ACC112 (cell line): ENCODE data around the gene CLRN1.
"Not testable (repeated sequence)": the region's sequence is repeated elsewhere in the genome, so short reads cannot be mapped to it uniquely, and the experiment has no call there.

Experiments
- H2AFZ ChIP-seq: fragments of 200-600 bp; sonication (generic); one replicate; pipeline ENCODE4 v1.6.0; 2017; ENCODE audit warnings: antibody characterized with exemption, low read length; ENCODE audit not compliant: unreplicated experiment
- H3K27ac ChIP-seq: fragments of 200-600 bp; sonication (generic); 2 replicates; pipeline ENCODE4 v1.5.1; 2014; ENCODE audit warnings: low read depth, mild to moderate bottlenecking, antibody characterized with exemption, low read length, moderate library complexity
- H3K27me3 ChIP-seq: fragments of 200-600 bp; sonication (generic); 2 replicates; pipeline ENCODE4 v1.6.1; 2014; ENCODE audit warnings: mild to moderate bottlenecking, antibody characterized with exemption, low read length, moderate library complexity, mixed read lengths; ENCODE audit not compliant: insufficient read depth
- H3K36me3 ChIP-seq: fragments of 200-600 bp; sonication (generic); 2 replicates; pipeline ENCODE4 v1.6.1; 2016; ENCODE audit warnings: mild to moderate bottlenecking, antibody characterized with exemption, low read length, moderate library complexity, mixed read lengths; ENCODE audit not compliant: insufficient read depth
- H3K4me1 ChIP-seq: fragments of 200-600 bp; sonication (generic); one replicate; pipeline ENCODE4 v1.6.1; 2016; ENCODE audit warnings: low read length, mixed read lengths; ENCODE audit not compliant: insufficient read depth, unreplicated experiment, control insufficient read depth
- H3K4me3 ChIP-seq: fragments of 200-600 bp; sonication (generic); 2 replicates; pipeline ENCODE4 v1.5.1; 2014; ENCODE audit warnings: mild to moderate bottlenecking, low read depth, low read length
- H3K79me2 ChIP-seq: fragments of 200-600 bp; sonication (generic); one replicate; pipeline ENCODE4 v1.6.0; 2016; ENCODE audit warnings: low read length; ENCODE audit not compliant: control insufficient read depth, unreplicated experiment, insufficient read depth

CLRN1 gene

GRCh38 chr3:151003029-151003767, 30.7 kb upstream of the CLRN1 start:
- no peaks in the 10 kb centered on the region for H3K36me3 ChIP-seq
- H3K27ac ChIP-seq, result no peak overlapping the region
- H3K79me2 ChIP-seq, result no peaks in the 10 kb centered on the region
- peaks cover 9% of the 10 kb centered on the region for H3K27me3 ChIP-seq
- no peak overlapping the region for H2AFZ ChIP-seq
- no peak overlapping the region for H3K4me3 ChIP-seq
- peaks cover 8% of the 10 kb centered on the region for H3K4me1 ChIP-seq

DNA sequence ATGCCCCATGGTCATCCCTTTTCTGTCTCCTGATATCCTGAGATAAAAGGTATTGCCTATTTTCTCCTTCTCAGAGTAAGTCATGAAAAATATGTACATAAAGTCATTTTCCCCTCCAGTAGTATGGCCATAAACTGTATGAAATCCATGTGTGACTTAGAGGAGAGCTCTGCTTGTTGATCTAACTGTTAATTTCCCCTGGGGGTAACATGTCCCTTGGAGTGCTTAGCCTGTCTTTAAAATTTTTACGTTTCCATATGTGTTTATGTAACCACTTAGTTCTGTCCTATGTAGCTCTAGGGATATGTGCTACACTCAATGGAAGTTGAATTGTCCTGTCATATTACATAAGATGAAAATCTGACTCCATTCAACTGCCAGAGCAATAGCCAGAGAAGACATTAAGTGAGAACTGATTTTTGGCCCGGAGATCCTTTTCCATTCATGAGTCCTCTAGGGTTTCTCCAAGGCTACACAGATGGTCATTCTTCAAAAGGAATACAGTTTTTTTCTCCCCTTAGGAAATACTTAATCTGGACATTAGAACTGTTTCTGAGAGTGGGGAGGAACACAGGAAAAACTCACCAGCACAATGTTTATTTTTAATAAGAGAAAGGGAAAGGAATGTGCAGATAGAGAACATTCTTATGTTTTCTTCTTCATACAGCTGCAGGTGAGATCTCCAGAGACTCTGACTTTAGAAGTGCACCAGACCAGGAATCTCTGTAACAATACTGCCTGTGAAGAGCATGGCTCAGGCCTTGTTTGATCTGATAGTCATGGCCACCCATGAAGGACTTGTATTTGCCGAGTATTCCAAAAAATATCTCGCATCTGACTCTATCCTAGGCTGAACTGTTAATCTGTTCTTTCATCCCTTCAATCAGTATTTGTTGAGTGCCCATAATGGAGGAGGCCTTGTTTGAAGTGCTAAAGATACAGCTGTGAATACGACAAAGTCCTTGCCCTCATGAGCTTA, 29.8 kb upstream of the CLRN1 start:
- H3K79me2 ChIP-seq, result no peaks in the 10 kb centered on the region
- no peak overlapping the region for H3K4me3 ChIP-seq
- peaks cover 4% of the 10 kb centered on the region for H3K27me3 ChIP-seq
- no peak overlapping the region for H3K27ac ChIP-seq
- no peak overlapping the region for H2AFZ ChIP-seq
- peaks cover 8% of the 10 kb centered on the region for H3K4me1 ChIP-seq
- no peaks in the 10 kb centered on the region for H3K36me3 ChIP-seq

- H2AFZ ChIP-seq, result no peak overlapping the region
Measured at GRCh38 chr3:150998996-150999395, 26.5 kb upstream of the CLRN1 start.

DNA sequence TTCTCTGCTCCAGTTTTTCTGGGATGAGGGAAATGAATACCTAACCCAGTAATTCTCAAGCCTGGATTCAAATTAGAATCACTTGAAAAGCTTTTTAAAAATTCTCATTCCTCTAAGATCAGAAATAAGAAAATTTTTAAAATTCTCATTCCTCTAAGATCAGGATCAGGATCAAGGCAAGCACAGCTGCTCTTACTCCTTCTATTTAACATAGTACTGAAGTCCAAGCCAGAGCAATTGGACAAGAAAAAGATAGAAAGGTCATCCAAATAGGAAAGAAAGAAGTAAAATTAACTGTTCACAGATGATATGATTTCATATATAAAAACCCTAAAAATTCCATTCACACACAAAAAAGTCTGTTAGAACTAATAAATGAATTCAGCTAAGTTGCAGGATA, 24.2 kb upstream of the CLRN1 start:
- Histone ChIP-seq H3K4me3 (no peak overlapping the region), H3K36me3 (no peaks in the 10 kb centered on the region), H3K27ac (no peak overlapping the region), H3K27me3 (peaks cover 41% of the 10 kb centered on the region), H3K4me1 (no peaks in the 10 kb centered on the region), H2AFZ (no peak overlapping the region), H3K79me2 (no peaks in the 10 kb centered on the region)

More at GRCh38 chr3:150998996-150999395, 26.5 kb upstream of the CLRN1 start:
- peaks cover 21% of the 10 kb centered on the region for H3K27me3 ChIP-seq
- no peak overlapping the region for H3K4me3 ChIP-seq
- H3K4me1 ChIP-seq, result peaks cover 8% of the 10 kb centered on the region
- H3K36me3 ChIP-seq, result no peaks in the 10 kb centered on the region
- H3K79me2 ChIP-seq, result no peaks in the 10 kb centered on the region
- H3K27ac ChIP-seq, result no peak overlapping the region

DNA sequence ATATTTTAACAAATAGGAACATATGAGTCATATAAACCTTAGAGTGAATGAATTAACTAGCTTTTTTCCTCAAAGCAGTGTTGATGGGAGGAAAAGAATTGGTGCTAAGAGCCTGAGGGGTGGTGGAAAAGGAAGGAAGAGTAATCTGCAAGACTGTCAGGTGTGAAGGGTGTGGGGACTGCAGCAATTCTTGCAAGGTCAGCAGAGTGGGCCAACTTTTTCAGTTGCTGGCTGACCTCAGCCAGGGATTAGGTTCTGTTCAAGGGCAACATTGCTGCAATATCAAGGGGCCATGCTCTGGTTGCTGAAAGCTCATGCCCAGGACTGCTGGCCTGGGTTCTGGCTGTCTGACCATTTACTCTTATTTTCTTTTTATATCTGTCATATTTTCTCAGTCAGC, 23.0 kb upstream of the CLRN1 start:
- Histone ChIP-seq H3K36me3 (no peaks in the 10 kb centered on the region), H3K27me3 (peaks cover 53% of the 10 kb centered on the region), H3K4me3 (no peak overlapping the region), H3K27ac (no peak overlapping the region), H3K4me1 (no peaks in the 10 kb centered on the region), H3K79me2 (no peaks in the 10 kb centered on the region), H2AFZ (no peak overlapping the region)

- H3K79me2 ChIP-seq, result no peaks in the 10 kb centered on the region
- H3K4me1 ChIP-seq, result no peaks in the 10 kb centered on the region
- H3K36me3 ChIP-seq, result no peaks in the 10 kb centered on the region
- peaks cover 63% of the 10 kb centered on the region for H3K27me3 ChIP-seq
- H3K27ac ChIP-seq, result no peak overlapping the region
- H2AFZ ChIP-seq, result no peak overlapping the region
- H3K4me3 ChIP-seq, result no peak overlapping the region
Measured at GRCh38 chr3:150989208-150989607, 16.7 kb upstream of the CLRN1 start.

DNA sequence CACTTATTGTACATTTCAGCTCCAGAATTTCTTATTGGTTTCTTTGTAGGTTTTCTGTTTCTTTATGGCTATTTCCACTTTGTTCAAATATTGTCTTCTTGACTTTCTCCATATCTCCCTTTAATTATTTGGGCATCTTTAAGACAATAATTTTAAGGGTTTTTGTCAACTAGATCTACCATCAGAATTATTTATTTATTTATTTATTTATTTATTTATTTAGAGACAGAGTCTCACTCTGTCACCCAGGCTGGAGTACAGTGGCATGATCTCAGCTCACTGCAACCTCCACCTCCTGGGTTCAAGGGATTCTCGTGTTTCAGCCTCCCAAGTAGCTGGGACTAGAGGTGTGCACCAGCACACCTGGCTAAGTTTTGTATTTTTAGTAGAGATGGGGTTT, 15.9 kb upstream of the CLRN1 start:
- not testable (repeated sequence) for H3K27ac ChIP-seq, H2AFZ ChIP-seq
- peaks cover 66% of the 10 kb centered on the region for H3K27me3 ChIP-seq

GRCh38 chr3:150985711-150986110, 13.2 kb upstream of the CLRN1 start:
- no peaks in the 10 kb centered on the region for H3K4me1 ChIP-seq
- no peak overlapping the region for H3K4me3 ChIP-seq
- H3K27ac ChIP-seq, result no peak overlapping the region
- no peaks in the 10 kb centered on the region for H3K79me2 ChIP-seq
- H2AFZ ChIP-seq, result no peak overlapping the region
- peaks cover 63% of the 10 kb centered on the region for H3K27me3 ChIP-seq
- H3K36me3 ChIP-seq, result no peaks in the 10 kb centered on the region

More for the DNA sequence above, 15.9 kb upstream of the CLRN1 start:
- not testable (repeated sequence) for H3K4me3 ChIP-seq, H3K4me1 ChIP-seq, H3K79me2 ChIP-seq, H3K36me3 ChIP-seq

DNA sequence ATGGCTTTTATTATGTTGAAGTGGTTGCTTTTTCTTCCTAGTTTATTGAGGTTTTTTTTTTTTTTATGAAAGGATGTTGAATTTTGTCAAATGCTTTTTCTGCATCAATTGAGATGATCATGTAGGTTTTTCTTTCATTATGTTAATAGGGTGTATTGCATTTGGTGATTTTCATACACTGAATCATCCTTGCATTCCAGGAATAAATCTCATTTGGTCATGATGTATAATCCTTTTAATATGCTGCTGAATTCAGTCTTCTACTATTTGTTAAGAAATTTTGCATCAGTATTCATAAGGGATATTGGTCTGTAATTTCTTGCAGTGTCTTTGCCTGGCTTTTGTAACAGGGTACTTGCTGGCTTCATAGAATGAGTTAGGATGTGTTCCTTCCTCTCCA, 11.5 kb upstream of the CLRN1 start:
- Histone ChIP-seq H3K36me3 (no peaks in the 10 kb centered on the region), H3K79me2 (no peaks in the 10 kb centered on the region), H3K27me3 (peaks cover 61% of the 10 kb centered on the region), H3K4me3 (no peak overlapping the region), H3K4me1 (no peaks in the 10 kb centered on the region), H2AFZ (no peak overlapping the region), H3K27ac (no peak overlapping the region)

DNA sequence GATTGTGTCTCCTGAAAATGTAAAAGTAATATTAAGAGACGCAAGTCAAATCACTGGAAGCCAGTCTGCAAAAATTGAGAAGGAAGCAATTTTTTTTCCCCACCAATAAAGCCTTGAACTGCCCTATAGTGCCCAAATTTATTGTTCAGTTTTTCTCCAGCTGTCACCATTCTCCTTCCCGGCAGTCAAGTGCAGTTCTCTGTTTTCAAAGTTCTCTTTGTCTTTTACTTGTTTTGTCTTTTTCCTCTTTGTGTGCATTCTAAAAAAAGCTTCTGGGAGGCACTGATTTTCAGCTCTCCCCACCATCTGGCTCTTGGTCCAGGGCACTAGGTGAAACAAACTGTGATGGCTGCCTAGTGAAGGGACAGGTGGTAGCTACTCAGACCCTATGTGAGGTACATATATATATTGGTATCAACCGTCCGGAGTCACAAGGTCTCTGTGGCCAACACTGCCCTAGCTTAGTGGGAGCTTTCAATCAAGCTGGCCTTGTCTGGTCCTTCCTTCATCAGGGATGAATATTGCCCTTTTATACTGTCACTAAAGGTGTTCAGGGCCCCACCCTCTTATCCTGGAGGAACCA, 6.1 kb upstream of the CLRN1 start:
- Histone ChIP-seq H3K79me2 (no peaks in the 10 kb centered on the region), H3K36me3 (no peaks in the 10 kb centered on the region), H2AFZ (no peak overlapping the region), H3K4me3 (no peak overlapping the region), H3K27me3 (peaks cover 60% of the 10 kb centered on the region), H3K4me1 (no peaks in the 10 kb centered on the region), H3K27ac (no peak overlapping the region)
